Heart right ventricle (tissue), 16 donors: Measurements from ENCODE around the gene AIRE. TPM values are rescaled to one million over a fixed set of nuclear protein-coding genes. Genes with fewer than 3 reads are reported as not detected.
A peak's percentile ranks its signal among the peaks of the same experiment; 100 is the strongest.

Experiments used
- ATAC-seq, 8 donors: fragments of 200-7000 bp; cut with Tn5 transposase; one replicate each; pipeline ENCODE4 v1.9.1; 2020; ENCODE audit warnings: mild to moderate bottlenecking in 8 of 8, moderate library complexity in 8 of 8, moderate number of reproducible peaks in 1 of 8
- DNase-seq, 2 donors: peaks; one replicate each; pipeline ENCODE4 v3.0.0-alpha.2; 2020
- H3K27ac ChIP-seq, 10 donors: fragments of 200-600 bp; sonication (generic) in 2 of 10; one replicate each; pipeline versions ENCODE4 v1.5.0 to v1.8.0; 2020 to 2022; ENCODE audit warnings: mild to moderate bottlenecking in 3 of 10
- H3K27me3 ChIP-seq, 7 donors: fragments of 200-600 bp; one replicate each; pipeline ENCODE4 v1.8.0; 2021 to 2022; ENCODE audit warnings: mild to moderate bottlenecking in 2 of 7
- H3K36me3 ChIP-seq, 9 donors: fragments of 200-600 bp; sonication (generic) in 1 of 9; one replicate each; pipeline versions ENCODE4 v1.5.0 to v1.8.0; 2020 to 2022; ENCODE audit warnings: mild to moderate bottlenecking in 2 of 9
- H3K4me1 ChIP-seq, 9 donors: fragments of 200-600 bp; sonication (generic) in 1 of 9; one replicate each; pipeline versions ENCODE4 v1.5.0 to v1.8.0; 2020 to 2022; ENCODE audit warnings: mild to moderate bottlenecking in 4 of 9
- H3K4me3 ChIP-seq, 10 donors: fragments of 200-600 bp; sonication (generic) in 2 of 10; one replicate each; pipeline versions ENCODE4 v1.5.0 to v1.8.0; 2020 to 2022; ENCODE audit warnings: mild to moderate bottlenecking in 7 of 10, moderate library complexity in 2 of 10
- H3K9me3 ChIP-seq, 11 donors: fragments of 200-600 bp in 10 of 11; sonication (generic) in 2 of 11; one replicate each; pipeline versions ENCODE4 v1.5.0 to v1.8.0; 2013 to 2022; ENCODE audit warnings: mild to moderate bottlenecking in 2 of 11, control low read depth in 1 of 11, moderate library complexity in 1 of 11
- CTCF ChIP-seq, 9 donors: fragments of 200-600 bp; sonication (generic) in 2 of 9; IDR thresholded peaks; one replicate each; pipeline versions ENCODE4 v1.5.0 to v1.8.0; 2021 to 2022; ENCODE audit warnings: antibody characterized with exemption in 9 of 9, mild to moderate bottlenecking in 5 of 9, moderate library complexity in 1 of 9
- WGBS, 2 donors: extraction: QIAGEN DNeasy Blood & Tissue Kit; methylation state at CpG; one replicate each; pipeline ENCODE4 v1.1.7; 2013; ENCODE audit warnings: inconsistent platforms in 1 of 2; 5-methylcytosine and 5-hydroxymethylcytosine counted together
- intact Hi-C, 10 donors: fragments of 100-400 bp; cut with DNase I; formaldehyde crosslinking; loops; one replicate each; pipeline versions ENCODE4 v1.11.1 to v1.14.2; 2022
- polyA plus RNA-seq, 2 donors: library from polyadenylated mRNA; stranded (reverse); fragments of 200-250 nt; gene quantifications; one replicate each; pipeline ENCODE4 v1.2.3, GENCODE V29; 2013
- total RNA-seq, 10 donors: library from RNA; stranded (reverse); fragmentation: NEBNext Ultra II Directional in 3 of 10; extraction: Animal tissue kit (Norgen Biotek cat#: 25700) in 3 of 10; gene quantifications; one replicate each; pipeline versions ENCODE4 v1.2.1 to v1.2.4, GENCODE V29; 2021 to 2023
- donor health status: Arrhythmogenic right ventricular cardiomyopathy.
- donor health status: ischemic (EF 13 %, LVEDD 7.1; RV severe dilation, severe dysfunction).
- donor health status: healthy with polysubstance abuse.
- donor health status: DM: no; HTN: yes; CAD: no.
- donor health status: DM: no; HTN: no; CAD: no.
- donor health status: ischemic (EF 25% LVEDD 6.9; RV normal size, moderate dysfunction).
- donor health status: ischemic (EF 25% LVEDD 5.7; RV mildly dilated, moderate dysfunction).
- donor health status: healthy.
- donor health status: DM: yes; HTN: yes; CAD: no.
- donor health status: Ischemic cardiomyopathy.
- donor health status: ischemic (EF 35%, LVEDD 5.7; RV mildly dilated, moderate dysfunction).
- donor health status: nonischemic (EF 11% LVEDD 7.7; RV severe dilation, severe dysfunction).
- donor health status: DM: yes; HTN: yes; CAD: no.
- donor health status: PGD.
- donor health status: ischemic (EF 29% LVEDD 5.4; RV normal size, mild dysfunction).
- donor health status: nonischemic (EF 23%, LVEDD 6.1; RV moderate dilation, normal function).

The AIRE gene
- total and polyA plus RNA-seq, 12 donors: 0.05 to 0.10 (median 0.06) TPM; not detected in 9

DNA sequence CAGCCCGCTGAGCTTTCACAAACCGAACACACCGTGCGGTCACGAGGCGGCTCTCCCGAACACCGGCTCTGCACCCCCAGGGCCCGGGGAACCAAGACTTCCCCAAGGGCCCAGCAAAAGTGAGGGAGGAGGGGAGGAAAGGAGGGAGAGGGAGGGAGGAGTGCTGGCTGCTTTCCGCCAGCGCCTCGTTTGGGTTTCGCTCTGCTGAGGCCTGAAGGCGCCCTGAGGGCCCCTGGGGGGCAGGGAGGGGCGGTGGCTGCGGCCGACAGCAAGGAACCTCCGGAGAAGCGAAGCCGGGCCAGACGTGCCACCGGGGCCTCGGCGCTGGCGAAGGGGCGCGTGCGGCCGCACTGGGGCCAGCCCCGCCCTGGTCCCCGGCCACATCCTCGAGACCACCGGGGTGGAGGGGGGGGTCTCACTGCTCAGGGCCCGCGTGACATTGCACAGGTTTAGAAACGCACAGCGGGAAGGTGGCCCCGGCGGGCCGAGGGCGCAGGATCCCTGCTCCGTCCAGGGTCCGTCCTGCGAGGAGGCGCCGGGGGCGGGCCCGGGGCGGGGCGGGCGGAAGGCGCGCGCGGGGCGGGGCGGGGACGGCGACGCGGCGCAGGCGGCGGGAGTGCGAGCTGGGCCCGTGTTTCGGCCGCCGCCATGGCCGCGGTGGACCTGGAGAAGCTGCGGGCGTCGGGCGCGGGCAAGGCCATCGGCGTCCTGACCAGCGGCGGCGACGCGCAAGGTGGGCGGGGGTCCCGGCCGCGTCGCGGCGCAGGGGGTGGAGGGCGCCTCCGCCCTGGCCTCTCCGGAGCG lies 14.0 kb downstream of the AIRE start, which contains the start of gene PFKL:
PFKL (plus strand) TSS at position 596 of the 804 bp plus-strand sequence; CDS start at position 649, 53 bp downstream.
- peaks cover 42 to 73% (median 63%) of the 10 kb centered on the region in 9 donors for H3K4me1 ChIP-seq
- H3K27me3 ChIP-seq: no peaks in the 10 kb centered on the region
- ATAC-seq (peak; percentile 45 to 80 (median 53)), DNase-seq (peak; percentile 68 to 79)
- H3K27ac ChIP-seq: peak within 1 kb of the TSS; percentile 83 to 98 (median 94)
- no peaks in the 10 kb centered on the region for H3K9me3 ChIP-seq
- peak within 1 kb of the TSS; percentile 56 to 92 (median 78) for H3K4me3 ChIP-seq
- 1% methylated on average over 65 to 93 of the region's 94 CpGs for WGBS, 2 donors
- no peak for TF ChIP-seq CTCF (IDR thresholded peaks at IDR 0.05)
- intact Hi-C loops: loop anchor here in 3 of 10 donors (2.0 to 10.0 kb wide), 3 partner anchors 37 to 285 kb away; partner anchors contain the start of genes CFAP410 (in 2 of the 3) and TRAPPC10 (in 1 of the 3)
- no peaks in the 10 kb centered on the region for H3K36me3 ChIP-seq

DNA sequence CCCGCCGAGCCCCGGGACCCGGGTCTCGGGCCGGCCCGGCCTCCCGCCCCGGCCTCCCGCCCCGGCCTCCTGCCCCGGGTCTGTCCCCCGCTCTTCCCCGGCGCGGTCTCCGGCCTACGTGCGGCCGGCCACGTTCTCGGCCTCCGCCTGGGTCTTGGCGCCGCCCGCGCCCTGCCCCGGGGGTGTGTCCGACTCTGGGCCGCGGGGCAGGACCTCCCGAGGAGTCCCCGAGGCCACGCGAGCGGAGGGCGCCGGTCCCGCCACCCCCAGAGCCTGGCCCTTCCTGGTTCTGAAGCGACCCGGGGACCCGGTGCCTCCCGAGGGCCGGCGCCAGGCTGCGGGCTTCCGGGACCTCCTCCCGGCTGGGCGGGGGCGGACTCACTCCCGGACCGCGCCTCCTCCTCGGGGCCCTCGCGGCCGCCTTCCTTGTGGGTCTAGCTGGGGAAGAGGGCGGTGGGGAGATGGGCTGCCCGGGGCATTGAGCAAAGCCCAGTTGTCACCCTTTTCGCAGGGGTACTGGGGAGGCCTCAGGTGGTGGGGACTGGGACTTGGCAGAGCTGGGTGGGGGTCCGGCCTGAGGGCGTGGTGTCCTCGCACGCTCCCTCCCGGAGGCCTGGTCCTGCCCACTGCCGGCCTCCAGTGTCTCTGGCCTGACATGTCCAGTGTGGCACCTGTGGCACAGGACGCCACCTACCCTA lies 14.7 kb downstream of the AIRE start:
- TF ChIP-seq CTCF (IDR thresholded peaks at IDR 0.05): peak in 1 of 9 donors; percentile 10
- whole genome bisulfite sequencing, 2 donors: 2 to 3% methylated on average over 50 to 67 of the region's 67 CpGs
- H3K9me3 ChIP-seq: no peaks in the 10 kb centered on the region
- H3K4me3 ChIP-seq: peak overlapping the region; percentile 56 to 92 (median 78)
- peaks cover 36 to 73% (median 63%) of the 10 kb centered on the region in 9 donors for H3K4me1 ChIP-seq
- intact Hi-C loops: loop anchor here in 3 of 10 donors (2.0 to 10.0 kb wide), 3 partner anchors 36 to 286 kb away; partner anchors contain the start of genes CFAP410 (in 2 of the 3) and TRAPPC10 (in 1 of the 3)
- H3K27me3 ChIP-seq: no peaks in the 10 kb centered on the region
- ATAC-seq (peak; percentile 57 to 75 (median 62)), DNase-seq (peak; percentile 74 to 80)
- H3K36me3 ChIP-seq: no peaks in the 10 kb centered on the region
- peak overlapping the region; percentile 83 to 98 (median 94) for H3K27ac ChIP-seq

GRCh38 chr21:44301141-44301540 lies 15.5 kb downstream of the AIRE start:
- ATAC-seq (no peak), DNase-seq (no peak)
- Histone ChIP-seq H3K4me1 (peaks cover 38 to 76% (median 60%) of the 10 kb centered on the region in 9 donors), H3K4me3 (peak overlapping the region; percentile 56 to 92 (median 78)), H3K36me3 (peaks cover 0 to 3% (median 0%) of the 10 kb centered on the region in 9 donors), H3K27ac (peak overlapping the region in 8 of 10 donors; percentile 83 to 98 (median 92)), H3K9me3 (no peaks in the 10 kb centered on the region), H3K27me3 (no peaks in the 10 kb centered on the region)
- WGBS, 2 donors: 72 to 78% methylated on average over 13 of the region's 13 CpGs
- intact Hi-C loops: loop anchor here in 3 of 10 donors (2.0 to 10.0 kb wide), 3 partner anchors 36 to 286 kb away; partner anchors contain the start of genes CFAP410 (in 2 of the 3) and TRAPPC10 (in 1 of the 3)
- peak in 1 of 9 donors; percentile 3 for TF ChIP-seq CTCF (IDR thresholded peaks at IDR 0.05)

DNA sequence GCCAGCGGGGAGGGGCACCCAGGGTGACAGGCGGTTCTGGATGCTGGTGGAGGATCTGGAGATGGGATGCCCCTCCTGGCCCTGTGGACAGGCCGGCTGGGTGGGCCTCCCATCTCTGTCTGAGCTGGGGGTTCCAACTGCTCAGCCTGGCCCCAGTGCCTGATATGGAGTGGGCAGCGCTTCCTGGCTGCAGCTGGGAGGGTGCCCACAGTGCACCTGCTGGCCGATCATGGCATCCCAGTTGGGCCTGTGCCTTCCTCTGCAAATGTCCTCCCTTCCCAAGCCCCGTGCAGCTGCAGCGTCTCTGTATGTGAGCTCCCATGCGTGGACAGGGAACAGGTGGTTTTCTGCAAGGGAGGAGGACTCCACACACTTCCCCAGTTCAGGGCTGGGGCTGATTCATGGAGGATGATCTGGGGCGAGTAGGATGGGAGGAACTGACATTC lies 16.3 kb downstream of the AIRE start:
- ATAC-seq (no peak), DNase-seq (no peak)
- Histone ChIP-seq H3K36me3 (peaks cover 0 to 10% (median 0%) of the 10 kb centered on the region in 9 donors), H3K27me3 (no peaks in the 10 kb centered on the region), H3K9me3 (no peaks in the 10 kb centered on the region), H3K4me3 (no peak overlapping the region), H3K27ac (peak overlapping the region in 1 of 10 donors; percentile 10), H3K4me1 (peaks cover 38 to 79% (median 60%) of the 10 kb centered on the region in 9 donors)
- TF ChIP-seq CTCF (IDR thresholded peaks at IDR 0.05): peak in 1 of 9 donors; percentile 5
- 76 to 81% methylated on average over 9 of the region's 9 CpGs for WGBS, 2 donors
- intact Hi-C loops: loop anchor here in 3 of 10 donors (2.0 to 10.0 kb wide), 3 partner anchors 35 to 287 kb away; partner anchors contain the start of genes CFAP410 (in 2 of the 3) and TRAPPC10 (in 1 of the 3)
